Glutamatergic neuron (in vitro differentiated cells): ENCODE results near the gene ANO10. TPM values are rescaled to one million over a fixed set of nuclear protein-coding genes. Genes with fewer than 3 reads are reported as not detected.

Experiments
- DNase-seq: peaks from one replicate; pipeline ENCODE4 v3.0.0; 2022
- H3K27ac Mint-ChIP-seq: one replicate; pipeline ENCODE4 v1.8.0; 2020; ENCODE audit warnings: mild to moderate bottlenecking, mixed read lengths, inconsistent platforms; ENCODE audit not compliant: unreplicated experiment
- H3K27me3 Mint-ChIP-seq: one replicate; pipeline ENCODE4 v1.8.0; 2020; ENCODE audit warnings: mild to moderate bottlenecking, moderate library complexity, mixed read lengths, inconsistent platforms; ENCODE audit not compliant: unreplicated experiment
- H3K36me3 Mint-ChIP-seq: one replicate; pipeline ENCODE4 v1.8.0; 2020; ENCODE audit warnings: mild to moderate bottlenecking, mixed read lengths, inconsistent platforms; ENCODE audit not compliant: unreplicated experiment
- H3K4me1 Mint-ChIP-seq: one replicate; pipeline ENCODE4 v1.8.0; 2020; ENCODE audit warnings: mild to moderate bottlenecking, low read depth, mixed read lengths, inconsistent platforms; ENCODE audit not compliant: unreplicated experiment
- H3K4me3 Mint-ChIP-seq: one replicate; pipeline ENCODE4 v1.8.0; 2020; ENCODE audit warnings: mild to moderate bottlenecking, mixed read lengths, inconsistent platforms; ENCODE audit not compliant: unreplicated experiment
- H3K9me3 Mint-ChIP-seq: one replicate; pipeline ENCODE4 v1.8.0; 2020; ENCODE audit warnings: mild to moderate bottlenecking, moderate library complexity, mixed read lengths, inconsistent platforms; ENCODE audit not compliant: unreplicated experiment
- total RNA-seq: library from RNA; stranded (reverse); fragmentation: NEBNext Ultra II Directional; extraction: Animal tissue kit (Norgen Biotek cat#: 25700); gene quantifications from one replicate; pipeline ENCODE4 v1.2.1, GENCODE V29; 2021; ENCODE audit not compliant: unreplicated experiment
- TF ChIP-seq, protein P1 (sequence below): fragments of 200-600 bp; sonication (generic); IDR thresholded peaks from one replicate; pipeline ENCODE4 v1.5.0; 2021; ENCODE audit not compliant: partially characterized antibody, unreplicated experiment

ANO10 gene
- total RNA-seq, 1 donor from 2014 or later, result 44.9 TPM

DNA sequence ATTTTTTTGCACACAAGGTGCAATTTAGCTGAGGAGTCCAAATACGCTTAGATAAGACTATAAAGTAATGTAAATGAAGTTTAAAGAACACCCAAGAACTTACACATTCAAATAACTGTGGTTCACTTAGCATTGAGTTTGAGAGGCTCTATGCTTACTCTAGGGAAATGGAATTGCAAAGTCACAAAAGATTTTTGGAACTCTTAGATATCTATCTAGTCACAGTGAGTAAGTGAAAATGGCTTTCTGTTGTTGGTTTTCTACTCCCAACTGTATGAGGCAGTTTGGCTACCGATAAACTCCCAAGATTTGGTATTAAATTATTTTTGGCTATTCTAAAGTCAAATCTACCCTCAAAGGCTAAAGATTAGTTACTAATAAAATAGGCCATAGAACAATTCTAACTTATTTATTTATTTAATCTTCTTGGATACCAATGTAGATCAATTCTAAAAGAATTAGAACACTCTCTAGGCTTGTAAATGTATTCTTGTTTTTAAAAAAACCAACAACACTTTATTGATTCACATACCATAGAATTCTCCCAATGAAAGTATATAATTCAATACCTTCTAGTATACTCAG, 170.0 kb downstream of the ANO10 start:
- Mint-ChIP-seq H3K36me3 (no peaks in the 10 kb centered on the region), H3K4me1 (no peaks in the 10 kb centered on the region), H3K27me3 (no peaks in the 10 kb centered on the region), H3K27ac (no peak overlapping the region), H3K9me3 (no peaks in the 10 kb centered on the region), H3K4me3 (no peak overlapping the region)
- TF ChIP-seq, protein P1, sequence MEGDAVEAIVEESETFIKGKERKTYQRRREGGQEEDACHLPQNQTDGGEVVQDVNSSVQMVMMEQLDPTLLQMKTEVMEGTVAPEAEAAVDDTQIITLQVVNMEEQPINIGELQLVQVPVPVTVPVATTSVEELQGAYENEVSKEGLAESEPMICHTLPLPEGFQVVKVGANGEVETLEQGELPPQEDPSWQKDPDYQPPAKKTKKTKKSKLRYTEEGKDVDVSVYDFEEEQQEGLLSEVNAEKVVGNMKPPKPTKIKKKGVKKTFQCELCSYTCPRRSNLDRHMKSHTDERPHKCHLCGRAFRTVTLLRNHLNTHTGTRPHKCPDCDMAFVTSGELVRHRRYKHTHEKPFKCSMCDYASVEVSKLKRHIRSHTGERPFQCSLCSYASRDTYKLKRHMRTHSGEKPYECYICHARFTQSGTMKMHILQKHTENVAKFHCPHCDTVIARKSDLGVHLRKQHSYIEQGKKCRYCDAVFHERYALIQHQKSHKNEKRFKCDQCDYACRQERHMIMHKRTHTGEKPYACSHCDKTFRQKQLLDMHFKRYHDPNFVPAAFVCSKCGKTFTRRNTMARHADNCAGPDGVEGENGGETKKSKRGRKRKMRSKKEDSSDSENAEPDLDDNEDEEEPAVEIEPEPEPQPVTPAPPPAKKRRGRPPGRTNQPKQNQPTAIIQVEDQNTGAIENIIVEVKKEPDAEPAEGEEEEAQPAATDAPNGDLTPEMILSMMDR, result no peak
- no peak for DNase-seq

DNA sequence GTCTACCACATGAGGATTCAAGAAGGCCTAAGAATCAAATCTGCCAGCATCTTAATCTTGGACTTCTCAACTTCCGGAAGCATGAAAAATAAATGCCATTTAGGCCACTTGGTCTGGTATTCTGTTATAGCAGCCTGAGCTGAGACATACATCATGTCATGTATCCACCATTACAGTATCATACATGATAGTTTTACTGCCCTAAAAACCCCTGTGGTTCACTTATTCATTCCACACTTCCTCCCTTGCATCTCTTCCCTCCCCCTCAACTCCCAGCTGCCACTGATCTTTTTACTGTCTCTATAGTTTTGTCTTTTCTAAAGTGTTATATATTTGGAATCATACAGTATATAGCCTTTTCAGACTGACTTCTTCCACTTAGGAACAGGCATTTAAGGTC, 173.7 kb downstream of the ANO10 start:
- Mint-ChIP-seq H3K4me3 (no peak overlapping the region), H3K4me1 (no peaks in the 10 kb centered on the region), H3K9me3 (no peaks in the 10 kb centered on the region), H3K27me3 (no peaks in the 10 kb centered on the region), H3K27ac (no peak overlapping the region), H3K36me3 (no peaks in the 10 kb centered on the region)
- TF ChIP-seq, protein P1, result no peak
- no peak for DNase-seq

DNA sequence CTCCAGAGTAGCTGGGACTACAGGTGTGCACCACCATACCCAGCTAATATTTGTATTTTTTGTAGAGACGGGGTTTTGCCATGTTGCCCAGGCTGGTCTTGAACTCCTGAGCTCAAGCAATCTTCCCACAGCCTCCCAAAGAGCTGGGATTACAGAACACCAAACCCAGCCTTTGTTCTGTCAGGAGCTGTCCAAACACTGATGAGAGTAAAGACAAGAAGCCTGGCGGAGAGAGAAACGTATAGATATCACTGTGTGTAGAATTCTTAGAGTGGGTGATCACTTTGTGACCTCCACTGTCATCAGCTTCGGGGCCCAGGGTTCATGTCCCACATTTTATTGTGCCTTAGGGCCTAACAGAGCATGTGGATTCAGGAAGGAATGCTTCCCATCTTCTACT, 176.0 kb downstream of the ANO10 start:
- DNase-seq, result no peak
- H3K36me3 Mint-ChIP-seq, result no peaks in the 10 kb centered on the region
- H3K9me3 Mint-ChIP-seq, result no peaks in the 10 kb centered on the region
- H3K27ac Mint-ChIP-seq, result no peak overlapping the region
- peaks cover 1% of the 10 kb centered on the region for H3K27me3 Mint-ChIP-seq
- H3K4me1 Mint-ChIP-seq, result no peaks in the 10 kb centered on the region
- TF ChIP-seq, protein P1, result no peak
- H3K4me3 Mint-ChIP-seq, result no peak overlapping the region

DNA sequence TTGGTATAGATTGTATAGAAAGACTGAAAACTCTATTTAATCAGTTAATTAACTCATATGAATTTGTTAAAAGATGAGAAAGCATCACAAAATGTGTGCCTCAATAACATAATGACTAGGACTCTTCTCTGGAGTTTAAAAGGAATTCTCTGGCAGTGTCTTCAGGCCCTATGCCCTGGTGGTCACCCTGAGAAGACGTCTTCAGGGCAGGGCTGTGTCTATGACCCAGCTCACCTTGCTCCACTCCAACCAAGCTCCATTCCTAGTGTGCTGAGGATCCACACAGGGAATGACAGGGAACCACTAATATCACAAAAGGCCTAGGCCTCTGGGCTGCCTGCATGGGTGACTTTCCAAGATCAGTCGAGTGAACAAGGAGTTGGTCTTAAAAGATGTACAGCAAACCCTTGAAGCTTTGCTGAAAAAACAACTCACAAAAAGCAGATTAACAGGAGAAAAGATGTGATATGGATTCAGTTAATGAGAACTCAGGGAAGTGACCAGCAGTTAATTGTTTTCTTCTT, 178.9 kb downstream of the ANO10 start:
- Mint-ChIP-seq H3K4me1 (no peaks in the 10 kb centered on the region), H3K27me3 (peaks cover 1% of the 10 kb centered on the region), H3K9me3 (no peaks in the 10 kb centered on the region), H3K4me3 (no peak overlapping the region), H3K27ac (no peak overlapping the region), H3K36me3 (no peaks in the 10 kb centered on the region)
- no peak for DNase-seq
- TF ChIP-seq, protein P1, result peak; percentile 19

DNA sequence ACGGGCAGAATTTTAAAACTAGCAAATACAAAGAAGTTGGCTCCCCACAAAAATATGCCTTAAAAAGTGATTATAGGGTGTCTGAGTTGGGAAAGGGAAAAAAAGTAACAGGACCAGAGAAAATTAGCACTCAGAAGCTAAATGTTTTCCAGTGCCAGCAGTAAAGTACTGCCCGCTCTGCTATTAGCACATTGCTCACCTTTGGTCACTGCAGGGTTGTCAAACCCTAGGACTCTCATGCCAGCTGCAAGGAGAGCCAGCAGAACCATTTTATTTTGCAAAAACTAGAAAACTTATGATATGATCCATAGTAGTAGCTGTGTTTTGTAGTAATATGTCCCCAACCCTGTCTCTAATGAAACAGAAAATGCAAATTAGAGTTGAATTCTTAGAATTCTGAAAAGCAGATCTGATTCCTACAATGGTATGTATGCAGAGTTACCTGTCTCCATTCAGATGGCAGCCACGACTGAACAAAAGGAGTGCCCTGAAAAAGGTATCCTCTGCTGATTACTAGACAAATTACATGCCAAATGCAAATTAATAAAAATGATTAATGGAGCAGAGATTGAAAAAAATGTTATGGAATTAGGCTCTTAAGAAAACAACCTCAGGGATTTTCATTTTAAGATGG, 185.2 kb downstream of the ANO10 start:
- no peaks in the 10 kb centered on the region for H3K4me1 Mint-ChIP-seq
- no peak for DNase-seq
- H3K9me3 Mint-ChIP-seq, result no peaks in the 10 kb centered on the region
- TF ChIP-seq, protein P1, result no peak
- no peaks in the 10 kb centered on the region for H3K27me3 Mint-ChIP-seq
- peaks cover 4% of the 10 kb centered on the region for H3K36me3 Mint-ChIP-seq
- H3K27ac Mint-ChIP-seq, result no peak overlapping the region
- H3K4me3 Mint-ChIP-seq, result no peak overlapping the region
